Naive thymus-derived CD4-positive, alpha-beta T cell (primary cell): ENCODE data around the gene GCC1. TPM values are rescaled to one million over a fixed set of nuclear protein-coding genes. Genes with fewer than 3 reads are reported as not detected.

ENCODE experiments used
- ATAC-seq: fragments of 150-1000 bp; cut with Tn5 transposase; 2 replicates; pipeline ENCODE4 v1.10.0; 2021; ENCODE audit warnings: mild to moderate bottlenecking, moderate library complexity
- CTCF ChIA-PET: fragments of 350-600 bp; sonication (Branson Sonifier 250); formaldehyde crosslinking; loops from one replicate; lab custom pipeline; 2021; ENCODE audit warnings: antibody characterized with exemption; lab: Charles Lee
- POLR2A ChIA-PET: fragments of 350-600 bp; sonication (Branson Sonifier 250); formaldehyde crosslinking; loops from one replicate; lab custom pipeline; 2021; ENCODE audit warnings: antibody characterized with exemption, inconsistent platforms; lab: Charles Lee
- DNase-seq, 9 donors: peaks; one replicate each; pipeline versions ENCODE4 v3.0.0 to v3.0.0-alpha.2; 2020 to 2022; ENCODE audit warnings: mixed read lengths in 1 of 9
- H3K27ac ChIP-seq: one replicate; pipeline ENCODE4 v1.7.0; 2013; ENCODE audit warnings: mild to moderate bottlenecking, low read depth, low read length, moderate library complexity
- H3K27me3 ChIP-seq, 2 donors: one replicate each; pipeline ENCODE4 v1.7.0; 2013; ENCODE audit warnings: low read length in 2 of 2, mild to moderate bottlenecking in 2 of 2, moderate library complexity in 2 of 2; ENCODE audit not compliant: control insufficient read depth in 2 of 2, insufficient read depth in 2 of 2
- H3K36me3 ChIP-seq, 3 experiments: 1 replicate in 2 of 3; 2 replicates in 1 of 3; pipeline ENCODE4 v1.7.0; 2013; ENCODE audit warnings: low read length in 3 of 3, mild to moderate bottlenecking in 3 of 3, moderate library complexity in 1 of 3; ENCODE audit not compliant: insufficient read depth in 3 of 3, control insufficient read depth in 2 of 3
- H3K4me1 ChIP-seq, 2 donors: one replicate each; pipeline ENCODE4 v1.7.0; 2013; ENCODE audit warnings: low read length in 2 of 2, mild to moderate bottlenecking in 2 of 2, moderate library complexity in 1 of 2; ENCODE audit not compliant: control insufficient read depth in 2 of 2, insufficient read depth in 2 of 2
- H3K4me3 ChIP-seq: 2 replicates; pipeline ENCODE4 v1.7.0; 2013; ENCODE audit warnings: mild to moderate bottlenecking, low read length
- H3K9me3 ChIP-seq, 3 experiments: 1 replicate in 2 of 3; 2 replicates in 1 of 3; pipeline ENCODE4 v1.7.0; 2013; ENCODE audit warnings: low read length in 3 of 3; ENCODE audit not compliant: control insufficient read depth in 2 of 3
- H3K27ac Mint-ChIP-seq, 9 donors: one replicate each; pipeline ENCODE4 v1.8.0; 2020 to 2022; ENCODE audit warnings: mixed read lengths in 9 of 9, mild to moderate bottlenecking in 8 of 9, moderate library complexity in 5 of 9, inconsistent platforms in 2 of 9
- H3K27me3 Mint-ChIP-seq, 5 donors: one replicate each; pipeline ENCODE4 v1.8.0; 2021 to 2022; ENCODE audit warnings: mixed read lengths in 5 of 5, mild to moderate bottlenecking in 1 of 5
- H3K36me3 Mint-ChIP-seq, 5 donors: one replicate each; pipeline ENCODE4 v1.8.0; 2020 to 2022; ENCODE audit warnings: mixed read lengths in 5 of 5, mild to moderate bottlenecking in 3 of 5, inconsistent platforms in 1 of 5
- H3K4me1 Mint-ChIP-seq, 7 donors: one replicate each; pipeline ENCODE4 v1.8.0; 2020 to 2022; ENCODE audit warnings: mixed read lengths in 7 of 7, mild to moderate bottlenecking in 3 of 7, inconsistent platforms in 1 of 7
- H3K4me3 Mint-ChIP-seq, 10 donors: one replicate each; pipeline ENCODE4 v1.8.0; 2020 to 2022; ENCODE audit warnings: mild to moderate bottlenecking in 10 of 10, mixed read lengths in 10 of 10, moderate library complexity in 6 of 10, inconsistent platforms in 2 of 10
- H3K9me3 Mint-ChIP-seq, 11 donors: one replicate each; pipeline ENCODE4 v1.8.0; 2020 to 2022; ENCODE audit warnings: mixed read lengths in 11 of 11, mild to moderate bottlenecking in 4 of 11, inconsistent platforms in 1 of 11, moderate library complexity in 1 of 11
- intact Hi-C, 2 donors: fragments of 100-400 bp; cut with micrococcal nuclease; formaldehyde crosslinking; loops; one replicate each; pipeline ENCODE4 v1.15.1; 2023
- polyA plus RNA-seq, 2 donors: library from polyadenylated mRNA; unstranded; fragments of 300-500 nt; fragmentation: Illumina TruSeq; gene quantifications; one replicate each; pipeline ENCODE4 v1.2.3, GENCODE V29; 2021
- total RNA-seq, 6 experiments: library from RNA in 5 of 6; stranded (reverse) in 5 of 6; gene quantifications; 1 replicate in 5 of 6; 2 replicates in 1 of 6; pipeline ENCODE4 v1.2.3 and lab custom pipeline; 2021 to 2026

The GCC1 gene
- total and polyA plus RNA-seq, 7 experiments from 2014 or later: 9.3 to 31.3 (median 23.5) TPM

- Mint-ChIP-seq H3K27ac (no peak overlapping the region), H3K4me1 (no peaks in the 10 kb centered on the region), H3K4me3 (no peak overlapping the region), H3K9me3 (peaks cover 0 to 3% (median 0%) of the 10 kb centered on the region in 11 donors), H3K36me3 (no peaks in the 10 kb centered on the region), H3K27me3 (peaks cover 4 to 20% (median 14%) of the 10 kb centered on the region in 5 donors)
- no peaks in the 10 kb centered on the region for H3K36me3 ChIP-seq
- ATAC-seq (no peak), DNase-seq (no peak)
- no peaks in the 10 kb centered on the region for H3K9me3 ChIP-seq
- no peaks in the 10 kb centered on the region for H3K4me1 ChIP-seq
- POLR2A ChIA-PET: no interaction called here
- no peaks in the 10 kb centered on the region for H3K27me3 ChIP-seq
- CTCF ChIA-PET: no interaction called here
- H3K27ac ChIP-seq: no peak overlapping the region
- intact Hi-C loops: no loop called here
- no peak overlapping the region for H3K4me3 ChIP-seq
Observed at GRCh38 chr7:127609297-127609696, 23.9 kb upstream of the GCC1 start.

- Mint-ChIP-seq H3K9me3 (peaks cover 0 to 3% (median 0%) of the 10 kb centered on the region in 11 donors), H3K27ac (no peak overlapping the region), H3K36me3 (no peaks in the 10 kb centered on the region), H3K4me1 (no peaks in the 10 kb centered on the region), H3K4me3 (no peak overlapping the region), H3K27me3 (peaks cover 4 to 15% (median 8%) of the 10 kb centered on the region in 5 donors)
- Histone ChIP-seq H3K9me3 (no peaks in the 10 kb centered on the region), H3K4me1 (no peaks in the 10 kb centered on the region), H3K27ac (no peak overlapping the region), H3K36me3 (no peaks in the 10 kb centered on the region), H3K4me3 (no peak overlapping the region), H3K27me3 (no peaks in the 10 kb centered on the region)
- ChIA-PET POLR2A (no interaction called here), CTCF (no interaction called here)
- DNase-seq: no peak
- ATAC-seq: no peak
- intact Hi-C loops: no loop called here
Observed at GRCh38 chr7:127608446-127608845, 23.1 kb upstream of the GCC1 start.

GRCh38 chr7:127600885-127601284, 15.5 kb upstream of the GCC1 start:
- no peaks in the 10 kb centered on the region for H3K4me1 ChIP-seq
- Mint-ChIP-seq H3K36me3 (peaks cover 0 to 21% (median 9%) of the 10 kb centered on the region in 5 donors), H3K27me3 (no peaks in the 10 kb centered on the region), H3K27ac (no peak overlapping the region), H3K4me1 (no peaks in the 10 kb centered on the region), H3K9me3 (no peaks in the 10 kb centered on the region), H3K4me3 (no peak overlapping the region)
- no peak overlapping the region for H3K4me3 ChIP-seq
- ChIA-PET POLR2A (interaction anchor here (0.5 kb wide), 1 partner anchor 23 kb away, joined by 3 read pairs; no protein-coding TSS in a partner anchor), CTCF (no interaction called here)
- no peaks in the 10 kb centered on the region for H3K9me3 ChIP-seq
- no peaks in the 10 kb centered on the region for H3K27me3 ChIP-seq
- ATAC-seq (no peak), DNase-seq (no peak)
- H3K36me3 ChIP-seq: no peaks in the 10 kb centered on the region
- H3K27ac ChIP-seq: no peak overlapping the region
- intact Hi-C loops: no loop called here

- Histone ChIP-seq H3K4me1 (no peaks in the 10 kb centered on the region), H3K9me3 (no peaks in the 10 kb centered on the region), H3K4me3 (no peak overlapping the region), H3K27ac (no peak overlapping the region), H3K27me3 (no peaks in the 10 kb centered on the region), H3K36me3 (no peaks in the 10 kb centered on the region)
- Mint-ChIP-seq H3K27ac (no peak overlapping the region), H3K4me1 (peaks cover 0 to 3% (median 0%) of the 10 kb centered on the region in 7 donors), H3K36me3 (peaks cover 0 to 21% (median 9%) of the 10 kb centered on the region in 5 donors), H3K9me3 (no peaks in the 10 kb centered on the region), H3K27me3 (no peaks in the 10 kb centered on the region), H3K4me3 (no peak overlapping the region)
- intact Hi-C loops: no loop called here
- no peak for DNase-seq
- CTCF ChIA-PET: no interaction called here
- no peak for ATAC-seq
- POLR2A ChIA-PET: no interaction called here
Observed at GRCh38 chr7:127598318-127598717, 12.9 kb upstream of the GCC1 start.

- Histone ChIP-seq H3K27me3 (no peaks in the 10 kb centered on the region), H3K27ac (no peak overlapping the region), H3K9me3 (no peaks in the 10 kb centered on the region), H3K4me1 (no peaks in the 10 kb centered on the region), H3K4me3 (no peak overlapping the region), H3K36me3 (peaks cover 0 to 12% (median 7%) of the 10 kb centered on the region in 3 experiments)
- DNase-seq (no peak), ATAC-seq (no peak)
- Mint-ChIP-seq H3K4me1 (peaks cover under 1 to 8% (median 5%) of the 10 kb centered on the region in 7 donors), H3K9me3 (no peaks in the 10 kb centered on the region), H3K36me3 (peaks cover 6 to 24% (median 7%) of the 10 kb centered on the region in 5 donors), H3K27me3 (no peaks in the 10 kb centered on the region), H3K4me3 (no peak overlapping the region), H3K27ac (no peak overlapping the region)
- ChIA-PET POLR2A (no interaction called here), CTCF (no interaction called here)
- intact Hi-C loops: no loop called here
Observed at GRCh38 chr7:127595737-127596136, 10.3 kb upstream of the GCC1 start.

GRCh38 chr7:127594490-127594889, 9.1 kb upstream of the GCC1 start:
- DNase-seq: no peak
- no peaks in the 10 kb centered on the region for H3K27me3 ChIP-seq
- ATAC-seq: peak; percentile 78
- H3K36me3 ChIP-seq: peaks cover 0 to 20% (median 7%) of the 10 kb centered on the region in 3 experiments
- peaks cover 1 to 3% of the 10 kb centered on the region in 2 donors for H3K4me1 ChIP-seq
- H3K27ac Mint-ChIP-seq: no peak overlapping the region
- H3K4me1 Mint-ChIP-seq: peaks cover 11 to 14% (median 13%) of the 10 kb centered on the region in 7 donors
- H3K9me3 ChIP-seq: no peaks in the 10 kb centered on the region
- no peaks in the 10 kb centered on the region for H3K9me3 Mint-ChIP-seq
- H3K4me3 ChIP-seq: no peak overlapping the region
- peaks cover 5 to 23% (median 6%) of the 10 kb centered on the region in 5 donors for H3K36me3 Mint-ChIP-seq
- H3K27me3 Mint-ChIP-seq: no peaks in the 10 kb centered on the region
- no peak overlapping the region for H3K4me3 Mint-ChIP-seq
- CTCF ChIA-PET: no interaction called here
- no peak overlapping the region for H3K27ac ChIP-seq
- POLR2A ChIA-PET: interaction anchor here (1.2 kb wide), 1 partner anchor 9 kb away, joined by 6 read pairs; the partner anchor contains the start of gene GCC1
- intact Hi-C loops: no loop called here

GRCh38 chr7:127592550-127592949, 7.2 kb upstream of the GCC1 start:
- Mint-ChIP-seq H3K27me3 (no peaks in the 10 kb centered on the region), H3K36me3 (peaks cover 5 to 14% (median 6%) of the 10 kb centered on the region in 5 donors), H3K4me1 (peaks cover 18 to 23% (median 21%) of the 10 kb centered on the region in 7 donors), H3K27ac (no peak overlapping the region), H3K4me3 (no peak overlapping the region), H3K9me3 (no peaks in the 10 kb centered on the region)
- Histone ChIP-seq H3K36me3 (peaks cover 0 to 20% (median 7%) of the 10 kb centered on the region in 3 experiments), H3K27me3 (no peaks in the 10 kb centered on the region), H3K4me1 (peaks cover 10 to 12% of the 10 kb centered on the region in 2 donors), H3K27ac (no peak overlapping the region), H3K4me3 (no peak overlapping the region), H3K9me3 (no peaks in the 10 kb centered on the region)
- ATAC-seq (no peak), DNase-seq (no peak)
- ChIA-PET POLR2A (no interaction called here), CTCF (no interaction called here)
- intact Hi-C loops: no loop called here
